OCI-LY7 (cell line): ENCODE measurements around the gene ARL15.

ENCODE experiments used
- CTCF ChIP-seq: fragments of 200-600 bp; sonication (generic); conservative IDR thresholded peaks from 2 replicates; pipeline ENCODE4 v1.5.1; 2014; ENCODE audit warnings: mild to moderate bottlenecking, antibody characterized with exemption, low read length, moderate library complexity, mixed read lengths
- EZH2phosphoT487 ChIP-seq: fragments of 200-600 bp; sonication (generic); IDR thresholded peaks from 2 replicates; pipeline ENCODE4 v1.6.1; 2018; ENCODE audit warnings: low read depth, borderline replicate concordance, mild to moderate bottlenecking, mixed run types, antibody characterized with exemption, low read length, moderate library complexity, mixed read lengths

DNA sequence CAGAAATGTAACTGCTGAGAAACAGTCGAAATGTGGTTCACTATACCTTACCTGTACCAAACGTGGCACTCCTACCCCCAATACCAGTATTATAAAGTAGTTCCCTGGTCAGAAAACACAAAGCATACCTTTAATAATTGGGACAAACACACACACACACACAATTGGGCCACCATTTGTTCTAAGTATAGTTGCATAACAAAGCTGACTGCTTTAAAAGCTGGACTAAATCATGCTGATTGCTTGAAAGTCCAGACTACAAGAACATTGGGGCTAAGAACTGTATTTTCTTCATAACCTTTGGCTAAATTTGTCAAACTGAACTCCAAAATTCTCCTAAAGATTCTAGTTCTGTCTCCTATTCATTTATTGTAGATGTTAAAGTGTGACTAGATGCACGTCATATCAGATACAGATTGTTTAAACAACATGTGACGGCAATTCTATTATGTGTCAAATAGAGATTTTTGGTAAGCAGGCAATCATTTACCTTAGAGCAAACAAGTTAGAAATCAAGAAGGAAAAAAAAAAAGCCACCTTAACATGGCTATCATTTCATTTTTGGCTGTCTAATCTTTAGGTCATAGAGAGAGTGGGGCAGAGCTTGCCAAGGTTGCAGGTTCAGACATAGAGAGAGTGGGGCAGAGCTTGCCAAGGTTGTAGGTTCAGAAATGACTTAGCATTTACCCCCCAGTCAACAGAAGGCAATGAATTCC, 265.1 kb downstream of the ARL15 start:
- no peak for TF ChIP-seq CTCF
- no peak for TF ChIP-seq EZH2phosphoT487
